Liver (tissue), 9 donors: ENCODE data around the gene PLS1. TPM values are rescaled to one million over a fixed set of nuclear protein-coding genes. Genes with fewer than 3 reads are reported as not detected.

Experiments used
- DNase-seq: peaks from one replicate; pipeline ENCODE4 v3.0.0-alpha.2; 2017; ENCODE audit warnings: low spot score
- H3K27ac ChIP-seq, 2 donors: one replicate each; pipeline ENCODE4 v1.7.0; 2013; ENCODE audit warnings: inconsistent platforms in 2 of 2, low read length in 2 of 2, control low read depth in 1 of 2, low read depth in 1 of 2, mild to moderate bottlenecking in 1 of 2
- H3K27me3 ChIP-seq, 4 donors: one replicate each; pipeline versions ENCODE4 v1.6.1 to v1.7.0; 2013; ENCODE audit warnings: low read length in 3 of 4, inconsistent platforms in 1 of 4, mild to moderate bottlenecking in 1 of 4, moderate library complexity in 1 of 4; ENCODE audit not compliant: control insufficient read depth in 4 of 4, insufficient read depth in 4 of 4
- H3K36me3 ChIP-seq, 4 donors: one replicate each; pipeline versions ENCODE4 v1.6.1 to v1.7.0; 2013; ENCODE audit warnings: low read length in 3 of 4, mild to moderate bottlenecking in 3 of 4, low read depth in 1 of 4, moderate library complexity in 1 of 4; ENCODE audit not compliant: control insufficient read depth in 4 of 4, insufficient read depth in 3 of 4
- H3K4me1 ChIP-seq, 4 donors: one replicate each; pipeline versions ENCODE4 v1.6.1 to v1.7.0; 2013; ENCODE audit warnings: low read length in 3 of 4, mild to moderate bottlenecking in 3 of 4, moderate library complexity in 1 of 4; ENCODE audit not compliant: control insufficient read depth in 4 of 4, insufficient read depth in 4 of 4
- H3K4me3 ChIP-seq, 3 donors: one replicate each; pipeline versions ENCODE4 v1.6.1 to v1.7.0; 2013; ENCODE audit warnings: low read length in 3 of 3, control low read depth in 1 of 3, low read depth in 1 of 3, mild to moderate bottlenecking in 1 of 3
- H3K9ac ChIP-seq, 2 donors: one replicate each; pipeline ENCODE4 v1.7.0; 2013; ENCODE audit warnings: low read length in 2 of 2, mild to moderate bottlenecking in 2 of 2, moderate library complexity in 2 of 2, control low read depth in 1 of 2, low read depth in 1 of 2
- H3K9me3 ChIP-seq, 4 donors: one replicate each; pipeline versions ENCODE4 v1.6.1 to v1.7.0; 2013; ENCODE audit warnings: low read length in 3 of 4; ENCODE audit not compliant: control insufficient read depth in 4 of 4
- EGR1 ChIP-seq, 2 donors: IDR thresholded peaks; 2 replicates each; pipeline ENCODE4 v1.6.1; 2016 to 2018; ENCODE audit warnings: antibody characterized with exemption in 2 of 2, low read depth in 2 of 2
- FOXA1 ChIP-seq: IDR thresholded peaks from 2 replicates; pipeline ENCODE4 v1.6.1; 2016; ENCODE audit warnings: antibody characterized with exemption
- FOXA2 ChIP-seq: IDR thresholded peaks from 2 replicates; pipeline ENCODE4 v1.6.1; 2016; ENCODE audit warnings: antibody characterized with exemption
- GABPA ChIP-seq, 2 donors: IDR thresholded peaks in 1 of 2; conservative IDR thresholded peaks in 1 of 2; 2 replicates each; pipeline ENCODE4 v1.6.1; 2016; ENCODE audit warnings: antibody characterized with exemption in 2 of 2, mild to moderate bottlenecking in 1 of 2, moderate library complexity in 1 of 2
- HNF4A ChIP-seq, 2 donors: conservative IDR thresholded peaks; 2 replicates each; pipeline ENCODE4 v1.6.1; 2016; ENCODE audit warnings: antibody characterized with exemption in 2 of 2, mild to moderate bottlenecking in 2 of 2
- HNF4G ChIP-seq: IDR thresholded peaks from 2 replicates; pipeline ENCODE4 v1.6.1; 2016; ENCODE audit warnings: antibody characterized with exemption
- JUND ChIP-seq, 2 donors: IDR thresholded peaks; 2 replicates each; pipeline ENCODE4 v1.6.1; 2016; ENCODE audit warnings: antibody characterized with exemption in 2 of 2
- NR2F2 ChIP-seq: IDR thresholded peaks from 2 replicates; pipeline ENCODE4 v1.6.1; 2016; ENCODE audit warnings: antibody characterized with exemption
- RAD21 ChIP-seq, 2 donors: IDR thresholded peaks; 2 replicates each; pipeline ENCODE4 v1.6.1; 2016; ENCODE audit warnings: antibody characterized with exemption in 2 of 2, mild to moderate bottlenecking in 2 of 2
- RXRA ChIP-seq, 2 donors: IDR thresholded peaks; 2 replicates each; pipeline ENCODE4 v1.6.1; 2017 to 2018; ENCODE audit warnings: antibody characterized with exemption in 2 of 2, mild to moderate bottlenecking in 1 of 2
- SP1 ChIP-seq: IDR thresholded peaks from 2 replicates; pipeline ENCODE4 v1.6.1; 2018; ENCODE audit warnings: antibody characterized with exemption, mild to moderate bottlenecking
- TAF1 ChIP-seq: conservative IDR thresholded peaks from 2 replicates; pipeline ENCODE4 v1.6.1; 2016; ENCODE audit warnings: antibody characterized with exemption, mild to moderate bottlenecking
- YY1 ChIP-seq: IDR thresholded peaks from 2 replicates; pipeline ENCODE4 v1.6.1; 2016; ENCODE audit warnings: antibody characterized with exemption, mild to moderate bottlenecking
- WGBS: extraction: QIAGEN DNeasy Blood & Tissue Kit; methylation state at CpG from one replicate; pipeline ENCODE4 v1.1.7; 2013; 5-methylcytosine and 5-hydroxymethylcytosine counted together
- polyA plus RNA-seq, 2 donors: library from polyadenylated mRNA; stranded (reverse) in 1 of 2; unstranded in 1 of 2; fragments of 200-250 nt in 1 of 2; fragments of >200 nt in 1 of 2; fragmentation: Nextera tagmentation in 1 of 2; extraction: Ambion mirVana in 1 of 2; gene quantifications; one replicate each; pipeline versions ENCODE4 v1.2.1 to v1.2.3, GENCODE V29; 2013 to 2015
- total RNA-seq, 2 donors: library from RNA; depleted of rRNA; stranded (reverse); fragments of >200 nt; gene quantifications; one replicate each; pipeline ENCODE4 v1.2.3, GENCODE V29; 2014
- TF ChIP-seq, protein P1 (sequence below): IDR thresholded peaks from 2 replicates; pipeline ENCODE4 v1.6.1; 2016; ENCODE audit warnings: antibody characterized with exemption, mild to moderate bottlenecking
- TF ChIP-seq, protein P2 (sequence below): fragments of 150-350 bp; IDR thresholded peaks from 2 replicates; pipeline ENCODE4 v1.5.1; 2017; ENCODE audit warnings: improper control_type of control experiment, low read depth, low read length; ENCODE audit not compliant: missing input control
- TF ChIP-seq, protein P3 (sequence below): IDR thresholded peaks from 2 replicates; pipeline ENCODE4 v1.6.1; 2016; ENCODE audit warnings: antibody characterized with exemption
- TF ChIP-seq, protein P4 (sequence below): IDR thresholded peaks from 2 replicates; pipeline ENCODE4 v1.6.1; 2016; ENCODE audit warnings: antibody characterized with exemption
- TF ChIP-seq, protein P5 (sequence below): IDR thresholded peaks from 2 replicates; pipeline ENCODE4 v1.6.1; 2016; ENCODE audit warnings: antibody characterized with exemption
- donor health status: healthy.
- donor health status: healthy.
- donor health status: healthy.
- donor health status: healthy.
- donor health status: healthy.

Gene PLS1
- total and polyA plus RNA-seq, 4 donors: 7.2 to 21.9 (median 10.1) TPM

DNA sequence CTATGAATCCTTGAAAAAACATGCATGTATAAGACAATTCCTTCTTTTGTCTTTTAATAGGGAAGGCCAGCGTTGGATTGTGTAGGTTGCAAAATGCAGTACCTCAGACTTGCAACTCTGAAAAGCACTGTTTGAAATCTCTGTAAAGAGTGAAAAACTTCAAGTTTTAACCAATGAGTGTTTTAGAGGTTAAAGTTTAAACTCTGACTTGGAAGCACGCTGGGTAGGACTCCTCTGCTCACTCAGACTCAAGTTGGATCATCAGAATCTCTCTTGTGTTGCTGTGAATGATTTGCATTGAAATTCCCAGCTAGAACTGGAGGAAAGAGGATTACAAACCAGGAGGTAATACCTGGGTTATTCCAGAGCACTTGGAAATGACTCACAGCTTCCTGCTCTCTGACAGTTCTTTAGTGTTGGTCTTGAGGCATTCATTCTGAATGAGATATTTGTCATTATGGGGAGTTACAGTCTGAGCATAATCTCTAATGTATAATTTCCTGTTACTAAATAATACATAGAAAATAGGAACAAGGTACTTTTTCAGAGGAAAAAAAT is 49.1 kb downstream of the PLS1 start:
- no peak for DNase-seq
- H3K9me3 ChIP-seq: no peaks in the 10 kb centered on the region
- H3K4me1 ChIP-seq: peaks cover 0 to 13% (median 5%) of the 10 kb centered on the region in 4 donors
- H3K9ac ChIP-seq: no peak overlapping the region
- peaks cover 0 to 3% (median 0%) of the 10 kb centered on the region in 4 donors for H3K36me3 ChIP-seq
- WGBS: 27% methylated on average over 2 of the region's 2 CpGs
- no peak for TF ChIP-seq FOXA1
- TF ChIP-seq FOXA2: no peak
- peak in 1 of 2 donors; percentile 45 for TF ChIP-seq JUND (IDR thresholded peaks at IDR 0.05)
- TF ChIP-seq, protein P1, sequence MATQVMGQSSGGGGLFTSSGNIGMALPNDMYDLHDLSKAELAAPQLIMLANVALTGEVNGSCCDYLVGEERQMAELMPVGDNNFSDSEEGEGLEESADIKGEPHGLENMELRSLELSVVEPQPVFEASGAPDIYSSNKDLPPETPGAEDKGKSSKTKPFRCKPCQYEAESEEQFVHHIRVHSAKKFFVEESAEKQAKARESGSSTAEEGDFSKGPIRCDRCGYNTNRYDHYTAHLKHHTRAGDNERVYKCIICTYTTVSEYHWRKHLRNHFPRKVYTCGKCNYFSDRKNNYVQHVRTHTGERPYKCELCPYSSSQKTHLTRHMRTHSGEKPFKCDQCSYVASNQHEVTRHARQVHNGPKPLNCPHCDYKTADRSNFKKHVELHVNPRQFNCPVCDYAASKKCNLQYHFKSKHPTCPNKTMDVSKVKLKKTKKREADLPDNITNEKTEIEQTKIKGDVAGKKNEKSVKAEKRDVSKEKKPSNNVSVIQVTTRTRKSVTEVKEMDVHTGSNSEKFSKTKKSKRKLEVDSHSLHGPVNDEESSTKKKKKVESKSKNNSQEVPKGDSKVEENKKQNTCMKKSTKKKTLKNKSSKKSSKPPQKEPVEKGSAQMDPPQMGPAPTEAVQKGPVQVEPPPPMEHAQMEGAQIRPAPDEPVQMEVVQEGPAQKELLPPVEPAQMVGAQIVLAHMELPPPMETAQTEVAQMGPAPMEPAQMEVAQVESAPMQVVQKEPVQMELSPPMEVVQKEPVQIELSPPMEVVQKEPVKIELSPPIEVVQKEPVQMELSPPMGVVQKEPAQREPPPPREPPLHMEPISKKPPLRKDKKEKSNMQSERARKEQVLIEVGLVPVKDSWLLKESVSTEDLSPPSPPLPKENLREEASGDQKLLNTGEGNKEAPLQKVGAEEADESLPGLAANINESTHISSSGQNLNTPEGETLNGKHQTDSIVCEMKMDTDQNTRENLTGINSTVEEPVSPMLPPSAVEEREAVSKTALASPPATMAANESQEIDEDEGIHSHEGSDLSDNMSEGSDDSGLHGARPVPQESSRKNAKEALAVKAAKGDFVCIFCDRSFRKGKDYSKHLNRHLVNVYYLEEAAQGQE: no peak
- no peak for TF ChIP-seq YY1
- no peak for TF ChIP-seq SP1
- TF ChIP-seq EGR1 (IDR thresholded peaks at IDR 0.05; ENCODE audit: low read depth in 2 of 2): no peak
- TF ChIP-seq, protein P2, sequence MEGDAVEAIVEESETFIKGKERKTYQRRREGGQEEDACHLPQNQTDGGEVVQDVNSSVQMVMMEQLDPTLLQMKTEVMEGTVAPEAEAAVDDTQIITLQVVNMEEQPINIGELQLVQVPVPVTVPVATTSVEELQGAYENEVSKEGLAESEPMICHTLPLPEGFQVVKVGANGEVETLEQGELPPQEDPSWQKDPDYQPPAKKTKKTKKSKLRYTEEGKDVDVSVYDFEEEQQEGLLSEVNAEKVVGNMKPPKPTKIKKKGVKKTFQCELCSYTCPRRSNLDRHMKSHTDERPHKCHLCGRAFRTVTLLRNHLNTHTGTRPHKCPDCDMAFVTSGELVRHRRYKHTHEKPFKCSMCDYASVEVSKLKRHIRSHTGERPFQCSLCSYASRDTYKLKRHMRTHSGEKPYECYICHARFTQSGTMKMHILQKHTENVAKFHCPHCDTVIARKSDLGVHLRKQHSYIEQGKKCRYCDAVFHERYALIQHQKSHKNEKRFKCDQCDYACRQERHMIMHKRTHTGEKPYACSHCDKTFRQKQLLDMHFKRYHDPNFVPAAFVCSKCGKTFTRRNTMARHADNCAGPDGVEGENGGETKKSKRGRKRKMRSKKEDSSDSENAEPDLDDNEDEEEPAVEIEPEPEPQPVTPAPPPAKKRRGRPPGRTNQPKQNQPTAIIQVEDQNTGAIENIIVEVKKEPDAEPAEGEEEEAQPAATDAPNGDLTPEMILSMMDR: no peak
- TF ChIP-seq RAD21 (IDR thresholded peaks at IDR 0.05): no peak
- no peak for TF ChIP-seq HNF4G
- TF ChIP-seq, protein P3, sequence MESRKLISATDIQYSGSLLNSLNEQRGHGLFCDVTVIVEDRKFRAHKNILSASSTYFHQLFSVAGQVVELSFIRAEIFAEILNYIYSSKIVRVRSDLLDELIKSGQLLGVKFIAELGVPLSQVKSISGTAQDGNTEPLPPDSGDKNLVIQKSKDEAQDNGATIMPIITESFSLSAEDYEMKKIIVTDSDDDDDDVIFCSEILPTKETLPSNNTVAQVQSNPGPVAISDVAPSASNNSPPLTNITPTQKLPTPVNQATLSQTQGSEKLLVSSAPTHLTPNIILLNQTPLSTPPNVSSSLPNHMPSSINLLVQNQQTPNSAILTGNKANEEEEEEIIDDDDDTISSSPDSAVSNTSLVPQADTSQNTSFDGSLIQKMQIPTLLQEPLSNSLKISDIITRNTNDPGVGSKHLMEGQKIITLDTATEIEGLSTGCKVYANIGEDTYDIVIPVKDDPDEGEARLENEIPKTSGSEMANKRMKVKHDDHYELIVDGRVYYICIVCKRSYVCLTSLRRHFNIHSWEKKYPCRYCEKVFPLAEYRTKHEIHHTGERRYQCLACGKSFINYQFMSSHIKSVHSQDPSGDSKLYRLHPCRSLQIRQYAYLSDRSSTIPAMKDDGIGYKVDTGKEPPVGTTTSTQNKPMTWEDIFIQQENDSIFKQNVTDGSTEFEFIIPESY: no peak
- TF ChIP-seq, protein P4, sequence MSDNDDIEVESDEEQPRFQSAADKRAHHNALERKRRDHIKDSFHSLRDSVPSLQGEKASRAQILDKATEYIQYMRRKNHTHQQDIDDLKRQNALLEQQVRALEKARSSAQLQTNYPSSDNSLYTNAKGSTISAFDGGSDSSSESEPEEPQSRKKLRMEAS: no peak
- TF ChIP-seq, protein P5, sequence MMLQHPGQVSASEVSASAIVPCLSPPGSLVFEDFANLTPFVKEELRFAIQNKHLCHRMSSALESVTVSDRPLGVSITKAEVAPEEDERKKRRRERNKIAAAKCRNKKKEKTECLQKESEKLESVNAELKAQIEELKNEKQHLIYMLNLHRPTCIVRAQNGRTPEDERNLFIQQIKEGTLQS: no peak
- TF ChIP-seq GABPA (IDR thresholded peaks at IDR 0.05 in 1 of 2, conservative IDR thresholded peaks at IDR 0.05 in 1 of 2): no peak
- TF ChIP-seq NR2F2: no peak
- TF ChIP-seq TAF1: no peak
- TF ChIP-seq HNF4A (conservative IDR thresholded peaks at IDR 0.05): peak; percentile 21 to 29
- TF ChIP-seq RXRA (IDR thresholded peaks at IDR 0.05): peak in 1 of 2 donors; percentile 13
- peak overlapping the region; percentile 38 to 43 for H3K27ac ChIP-seq
- no peaks in the 10 kb centered on the region for H3K27me3 ChIP-seq
- H3K4me3 ChIP-seq: no peak overlapping the region
